HG03442 (cell line): ENCODE results near the gene MFSD12.
"Not testable (repeated sequence)": the region's sequence is repeated elsewhere in the genome, so short reads cannot be mapped to it uniquely, and the experiment has no call there.

Source experiments
- ATAC-seq: cut with Tn5 transposase; IDR thresholded peaks from one replicate; pipeline ENCODE4 v1.9.1; 2021; ENCODE audit warnings: mild to moderate bottlenecking, moderate library complexity; ENCODE audit not compliant: unreplicated experiment

MFSD12 gene

GRCh38 chr19:3538965-3539755, 18.2 kb downstream of the MFSD12 start, which contains the start of gene TEKTIP1:
Gene TEKTIP1, plus strand, starts transcription at chr19:3539174. Its CDS starts 4 bp downstream, at chr19:3539178.
- ATAC-seq, result no peak

GRCh38 chr19:3538258-3538929, 19.0 kb downstream of the MFSD12 start:
- ATAC-seq, result no peak

- ATAC-seq, result no peak
Observed at GRCh38 chr19:3537438-3538240, 19.7 kb downstream of the MFSD12 start.

- no peak for ATAC-seq
Observed at GRCh38 chr19:3537101-3537437, 20.3 kb downstream of the MFSD12 start.

- ATAC-seq, result no peak
Observed at GRCh38 chr19:3536429-3537100, 20.8 kb downstream of the MFSD12 start.

GRCh38 chr19:3535981-3536380, 21.4 kb downstream of the MFSD12 start:
- no peak for ATAC-seq

- ATAC-seq, result no peak
Observed at GRCh38 chr19:3535563-3535965, 21.8 kb downstream of the MFSD12 start.

- ATAC-seq, result no peak
Observed at GRCh38 chr19:3535235-3535535, 22.2 kb downstream of the MFSD12 start.

GRCh38 chr19:3534375-3535234, 22.8 kb downstream of the MFSD12 start:
- ATAC-seq, result no peak

GRCh38 chr19:3533563-3534216, 23.7 kb downstream of the MFSD12 start:
- no peak for ATAC-seq

GRCh38 chr19:3533033-3533432, 24.4 kb downstream of the MFSD12 start:
- ATAC-seq, result no peak

- ATAC-seq, result no peak
Observed at GRCh38 chr19:3532154-3532786, 25.1 kb downstream of the MFSD12 start.

GRCh38 chr19:3531716-3532115, 25.7 kb downstream of the MFSD12 start:
- ATAC-seq, result no peak

GRCh38 chr19:3530389-3530788, 27.0 kb downstream of the MFSD12 start:
- ATAC-seq, result no peak

GRCh38 chr19:3529299-3529698, 28.1 kb downstream of the MFSD12 start:
- ATAC-seq, result not testable (repeated sequence)

- no peak for ATAC-seq
Observed at GRCh38 chr19:3528539-3529211, 28.7 kb downstream of the MFSD12 start.

GRCh38 chr19:3528080-3528479, 29.3 kb downstream of the MFSD12 start:
- ATAC-seq, result no peak

GRCh38 chr19:3527238-3527910, 30.0 kb downstream of the MFSD12 start:
- no peak for ATAC-seq
